Endodermal cell (in vitro differentiated cells): ENCODE results near the gene TIAM2. TPM values are rescaled to one million over a fixed set of nuclear protein-coding genes. Genes with fewer than 3 reads are reported as not detected.

Source experiments
- DNase-seq: peaks from one replicate; pipeline ENCODE4 v3.0.0-alpha.2; 2017
- H3K27ac ChIP-seq: 2 replicates; pipeline ENCODE4 v1.5.1; 2013; ENCODE audit warnings: mild to moderate bottlenecking, low read depth, low read length, moderate library complexity
- H3K27me3 ChIP-seq: 2 replicates; pipeline ENCODE4 v1.6.1; 2013; ENCODE audit warnings: mild to moderate bottlenecking, low read length, moderate library complexity; ENCODE audit not compliant: insufficient read depth, control insufficient read depth, poor library complexity, severe bottlenecking
- H3K36me3 ChIP-seq: 2 replicates; pipeline ENCODE4 v1.7.0; 2013; ENCODE audit warnings: mild to moderate bottlenecking, low read length, moderate library complexity; ENCODE audit not compliant: control insufficient read depth, insufficient read depth
- H3K4me1 ChIP-seq: one replicate; pipeline ENCODE4 v1.7.0; 2013; ENCODE audit warnings: low read length; ENCODE audit not compliant: control insufficient read depth, insufficient read depth
- H3K4me3 ChIP-seq: 2 replicates; pipeline ENCODE4 v1.5.1; 2013; ENCODE audit warnings: mild to moderate bottlenecking, low read length, moderate library complexity
- H3K9ac ChIP-seq: 2 replicates; pipeline ENCODE4 v1.6.1; 2013; ENCODE audit warnings: mild to moderate bottlenecking, low read length, moderate library complexity; ENCODE audit not compliant: poor library complexity, severe bottlenecking; ENCODE audit errors: extremely low read depth
- H3K9me3 ChIP-seq: 2 replicates; pipeline ENCODE4 v1.6.1; 2013; ENCODE audit warnings: mild to moderate bottlenecking, low read length, moderate library complexity; ENCODE audit not compliant: control insufficient read depth
- H3K27ac Mint-ChIP-seq: 2 replicates; pipeline ENCODE4 v1.8.0; 2020; ENCODE audit warnings: mixed read lengths
- H3K27me3 Mint-ChIP-seq: 2 replicates; pipeline ENCODE4 v1.8.0; 2021; ENCODE audit warnings: mild to moderate bottlenecking, mixed read lengths; ENCODE audit not compliant: insufficient read depth
- H3K36me3 Mint-ChIP-seq: 2 replicates; pipeline ENCODE4 v1.8.0; 2020; ENCODE audit warnings: low read depth, mixed read lengths
- H3K4me1 Mint-ChIP-seq: 2 replicates; pipeline ENCODE4 v1.8.0; 2020; ENCODE audit warnings: mixed read lengths
- H3K4me3 Mint-ChIP-seq: 2 replicates; pipeline ENCODE4 v1.8.0; 2020; ENCODE audit warnings: mild to moderate bottlenecking, moderate library complexity, mixed read lengths
- H3K9me3 Mint-ChIP-seq: 2 replicates; pipeline ENCODE4 v1.8.0; 2020; ENCODE audit warnings: mild to moderate bottlenecking, mixed read lengths
- CTCF ChIP-seq: fragments of 200-600 bp; sonication (generic); conservative IDR thresholded peaks from 2 replicates; pipeline ENCODE4 v1.5.0; 2021; ENCODE audit warnings: antibody characterized with exemption, mild to moderate bottlenecking
- WGBS, 2 experiments: methylation state at CpG; one replicate each; pipeline versions ENCODE4 v1.1.5 to v1.1.7; 2013; ENCODE audit warnings: missing lambda C conversion rate in 2 of 2, mixed read lengths in 1 of 2; ENCODE audit not compliant: insufficient coverage in 1 of 2, insufficient read length in 1 of 2; 5-methylcytosine and 5-hydroxymethylcytosine counted together
- total RNA-seq, 2 donors: library from RNA; stranded (reverse); fragmentation: NEBNext Ultra II Directional in 1 of 2; extraction: Animal tissue kit (Norgen Biotek cat#: 25700) in 1 of 2; gene quantifications; 2 replicates in 1 of 2; 3 replicates in 1 of 2; pipeline ENCODE4 v1.2.1, GENCODE V29; 2021

The TIAM2 gene
- total RNA-seq, 2 donors from 2014 or later, result 15.7 to 17.5 TPM

- Mint-ChIP-seq H3K4me1 (peaks cover 23% of the 10 kb centered on the region), H3K4me3 (no peak overlapping the region)
- H3K9ac ChIP-seq, result no peak overlapping the region
Measured at GRCh38 chr6:155122199-155122950, 127.3 kb downstream of the TIAM2 start.

GRCh38 chr6:155123520-155123919 is 128.4 kb downstream of the TIAM2 start:
- no peaks in the 10 kb centered on the region for H3K9me3 Mint-ChIP-seq
- H3K4me1 ChIP-seq, result peaks cover 3% of the 10 kb centered on the region
- H3K27me3 Mint-ChIP-seq, result no peaks in the 10 kb centered on the region
- H3K36me3 Mint-ChIP-seq, result no peaks in the 10 kb centered on the region
- WGBS, 2 experiments, result 59 to 89% methylated on average over 11 of the region's 11 CpGs
- no peaks in the 10 kb centered on the region for H3K36me3 ChIP-seq
- no peak for DNase-seq
- no peak overlapping the region for H3K27ac Mint-ChIP-seq
- H3K27ac ChIP-seq, result peak overlapping the region; percentile 62
- no peaks in the 10 kb centered on the region for H3K27me3 ChIP-seq
- no peak overlapping the region for H3K4me3 Mint-ChIP-seq
- H3K9ac ChIP-seq, result no peak overlapping the region
- peaks cover 23% of the 10 kb centered on the region for H3K4me1 Mint-ChIP-seq
- H3K9me3 ChIP-seq, result no peaks in the 10 kb centered on the region
- no peak for TF ChIP-seq CTCF
- no peak overlapping the region for H3K4me3 ChIP-seq

More at GRCh38 chr6:155122199-155122950, 127.3 kb downstream of the TIAM2 start:
- no peak for DNase-seq
- Mint-ChIP-seq H3K27ac (no peak overlapping the region), H3K27me3 (no peaks in the 10 kb centered on the region), H3K9me3 (no peaks in the 10 kb centered on the region), H3K36me3 (no peaks in the 10 kb centered on the region)
- no peak for TF ChIP-seq CTCF
- Histone ChIP-seq H3K4me3 (no peak overlapping the region), H3K9me3 (no peaks in the 10 kb centered on the region), H3K4me1 (peaks cover 3% of the 10 kb centered on the region), H3K27me3 (no peaks in the 10 kb centered on the region), H3K27ac (no peak overlapping the region), H3K36me3 (no peaks in the 10 kb centered on the region)
- WGBS, 2 experiments, result 90 to 100% methylated on average over 3 to 5 of the region's 6 CpGs

- Histone ChIP-seq H3K4me3 (no peak overlapping the region), H3K9ac (no peak overlapping the region), H3K9me3 (no peaks in the 10 kb centered on the region), H3K36me3 (no peaks in the 10 kb centered on the region), H3K27me3 (no peaks in the 10 kb centered on the region), H3K4me1 (peaks cover 3% of the 10 kb centered on the region), H3K27ac (no peak overlapping the region)
- WGBS, 2 experiments, result 97 to 100% methylated on average over 2 of the region's 2 CpGs
- H3K27me3 Mint-ChIP-seq, result no peaks in the 10 kb centered on the region
- TF ChIP-seq CTCF, result no peak
- H3K9me3 Mint-ChIP-seq, result no peaks in the 10 kb centered on the region
- peaks cover 3% of the 10 kb centered on the region for H3K36me3 Mint-ChIP-seq
- no peak overlapping the region for H3K27ac Mint-ChIP-seq
- peaks cover 19% of the 10 kb centered on the region for H3K4me1 Mint-ChIP-seq
- no peak for DNase-seq
- H3K4me3 Mint-ChIP-seq, result no peak overlapping the region
Measured at GRCh38 chr6:155125906-155126305, 130.8 kb downstream of the TIAM2 start.
